K562 (cell line): ENCODE measurements around the gene OR10A2.

Experiments used
- EGR1 ChIP-seq: fragments of 450-650 bp; conservative IDR thresholded peaks from 2 replicates; pipeline ENCODE4 v1.6.1; 2017; ENCODE audit warnings: mild to moderate bottlenecking
- HINFP ChIP-seq: fragments of 450-650 bp; conservative IDR thresholded peaks from 2 replicates; pipeline ENCODE4 v1.6.1; 2016; ENCODE audit warnings: missing genetic modification characterization, low read depth, mild to moderate bottlenecking, control low read depth, missing compliant biosample characterization
- MAZ ChIP-seq, 2 experiments: fragments of 450-650 bp in 1 of 2; sonication (generic) in 1 of 2; formaldehyde crosslinking; IDR thresholded peaks in 1 of 2; conservative IDR thresholded peaks in 1 of 2; 2 replicates each; pipeline versions ENCODE4 v1.4.0 to v1.5.0; 2020; ENCODE audit warnings: mild to moderate bottlenecking in 1 of 2, missing genetic modification reagents in 1 of 2
- MCM2 ChIP-seq: fragments of 450-650 bp; IDR thresholded peaks from 2 replicates; pipeline ENCODE4 v1.6.1; 2017; ENCODE audit warnings: low read depth, mild to moderate bottlenecking
- MCM7 ChIP-seq, 2 experiments: fragments of 450-650 bp; IDR thresholded peaks; 2 replicates each; pipeline ENCODE4 v1.6.1; 2016 to 2018
- POLR2AphosphoS5 ChIP-seq: IDR thresholded peaks from 2 replicates; pipeline ENCODE4 v1.6.1; 2011; ENCODE audit warnings: mild to moderate bottlenecking, low read depth, low read length, moderate library complexity; ENCODE audit not compliant: control insufficient read depth, insufficient read depth
- RAD51 ChIP-seq: fragments of 450-650 bp; IDR thresholded peaks from 2 replicates; pipeline ENCODE4 v1.7.1; 2016; ENCODE audit warnings: low read depth, mild to moderate bottlenecking, borderline replicate concordance
- SMARCE1 ChIP-seq: fragments of 450-650 bp; IDR thresholded peaks from 2 replicates; pipeline ENCODE4 v1.7.1; 2016; ENCODE audit warnings: mild to moderate bottlenecking
- SRSF1 ChIP-seq: fragments of 200-400 bp; formaldehyde crosslinking; IDR thresholded peaks from 2 replicates; pipeline ENCODE4 v1.6.1; 2017; ENCODE audit warnings: mild to moderate bottlenecking, low read depth, low read length, moderate library complexity
- TF ChIP-seq, protein P1 (sequence below), 3 experiments: IDR thresholded peaks in 2 of 3; conservative IDR thresholded peaks in 1 of 3; 2 replicates each; pipeline ENCODE4 v1.5.1; 2011 to 2012; ENCODE audit warnings: low read length in 3 of 3, mild to moderate bottlenecking in 3 of 3, control low read depth in 2 of 3, improper control_type of control experiment in 1 of 3, inconsistent platforms in 1 of 3, low read depth in 1 of 3, mixed read lengths in 1 of 3, moderate library complexity in 1 of 3; ENCODE audit not compliant: insufficient read depth in 2 of 3

GRCh38 chr11:6876914-6877313 lies 14.1 kb downstream of the OR10A2 start:
- no peak for TF ChIP-seq HINFP (tag)
- TF ChIP-seq MAZ (CRISPR knock-in tag; conservative IDR thresholded peaks at IDR 0.05 in 1 of 2, IDR thresholded peaks at IDR 0.05 in 1 of 2), result no peak
- TF ChIP-seq EGR1, result no peak
- TF ChIP-seq SMARCE1, result no peak
- no peak for TF ChIP-seq RAD51
- no peak for TF ChIP-seq MCM7 (IDR thresholded peaks at IDR 0.05)
- no peak for TF ChIP-seq SRSF1
- TF ChIP-seq, protein P1, sequence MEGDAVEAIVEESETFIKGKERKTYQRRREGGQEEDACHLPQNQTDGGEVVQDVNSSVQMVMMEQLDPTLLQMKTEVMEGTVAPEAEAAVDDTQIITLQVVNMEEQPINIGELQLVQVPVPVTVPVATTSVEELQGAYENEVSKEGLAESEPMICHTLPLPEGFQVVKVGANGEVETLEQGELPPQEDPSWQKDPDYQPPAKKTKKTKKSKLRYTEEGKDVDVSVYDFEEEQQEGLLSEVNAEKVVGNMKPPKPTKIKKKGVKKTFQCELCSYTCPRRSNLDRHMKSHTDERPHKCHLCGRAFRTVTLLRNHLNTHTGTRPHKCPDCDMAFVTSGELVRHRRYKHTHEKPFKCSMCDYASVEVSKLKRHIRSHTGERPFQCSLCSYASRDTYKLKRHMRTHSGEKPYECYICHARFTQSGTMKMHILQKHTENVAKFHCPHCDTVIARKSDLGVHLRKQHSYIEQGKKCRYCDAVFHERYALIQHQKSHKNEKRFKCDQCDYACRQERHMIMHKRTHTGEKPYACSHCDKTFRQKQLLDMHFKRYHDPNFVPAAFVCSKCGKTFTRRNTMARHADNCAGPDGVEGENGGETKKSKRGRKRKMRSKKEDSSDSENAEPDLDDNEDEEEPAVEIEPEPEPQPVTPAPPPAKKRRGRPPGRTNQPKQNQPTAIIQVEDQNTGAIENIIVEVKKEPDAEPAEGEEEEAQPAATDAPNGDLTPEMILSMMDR (IDR thresholded peaks at IDR 0.05 in 2 of 3, conservative IDR thresholded peaks at IDR 0.05 in 1 of 3; ENCODE audit: insufficient read depth in 2 of 3, low read depth in 1 of 3, low read length in 3 of 3), result no peak
- no peak for TF ChIP-seq MCM2
- TF ChIP-seq POLR2AphosphoS5, result no peak
